NCI-H345 treated with DMSO at 0.1 percent for 48 hours (cell line): Measurements from ENCODE around the gene MMRN2.
"Not testable (repeated sequence)": the region's sequence is repeated elsewhere in the genome, so short reads cannot be mapped to it uniquely, and the experiment has no call there.

Experiments used
- DNase-seq: peaks from one replicate; lab custom pipeline; 2025; ENCODE audit not compliant: unreplicated experiment; lab: John Stamatoyannopoulos, UW

The MMRN2 gene

DNA sequence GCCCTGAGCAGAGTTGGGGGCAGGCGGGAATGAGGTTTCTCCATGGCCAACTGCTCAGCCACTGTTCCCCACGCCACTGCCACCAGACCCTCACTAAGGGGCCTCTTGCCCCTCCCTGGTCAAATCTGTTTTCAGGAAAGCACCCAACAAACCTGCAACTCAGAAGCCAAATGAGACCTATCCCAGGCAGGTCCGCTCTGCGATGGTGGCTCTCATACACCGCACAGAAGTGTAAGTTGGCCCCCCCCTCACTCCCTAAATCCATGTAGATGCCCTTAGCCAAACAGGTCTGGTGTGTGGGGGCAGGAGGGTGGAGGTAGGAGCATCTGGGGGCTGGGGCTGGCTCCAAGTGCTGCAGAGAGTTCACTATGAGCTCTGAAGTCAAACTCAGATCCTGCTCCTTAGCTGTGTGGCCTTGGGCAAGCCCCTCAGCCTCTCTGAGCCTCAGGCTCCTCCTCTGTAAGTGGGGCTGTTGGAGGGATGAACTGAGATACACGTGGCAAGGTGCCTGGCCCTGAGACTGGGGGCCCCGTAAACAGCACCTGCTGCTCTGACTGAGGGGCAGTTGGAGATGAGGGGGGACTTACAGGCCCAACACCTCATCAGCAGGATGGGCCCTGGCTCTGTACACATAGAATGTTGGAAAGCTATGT lies 1.1 kb downstream of the MMRN2 start:
- DNase-seq: no peak

DNA sequence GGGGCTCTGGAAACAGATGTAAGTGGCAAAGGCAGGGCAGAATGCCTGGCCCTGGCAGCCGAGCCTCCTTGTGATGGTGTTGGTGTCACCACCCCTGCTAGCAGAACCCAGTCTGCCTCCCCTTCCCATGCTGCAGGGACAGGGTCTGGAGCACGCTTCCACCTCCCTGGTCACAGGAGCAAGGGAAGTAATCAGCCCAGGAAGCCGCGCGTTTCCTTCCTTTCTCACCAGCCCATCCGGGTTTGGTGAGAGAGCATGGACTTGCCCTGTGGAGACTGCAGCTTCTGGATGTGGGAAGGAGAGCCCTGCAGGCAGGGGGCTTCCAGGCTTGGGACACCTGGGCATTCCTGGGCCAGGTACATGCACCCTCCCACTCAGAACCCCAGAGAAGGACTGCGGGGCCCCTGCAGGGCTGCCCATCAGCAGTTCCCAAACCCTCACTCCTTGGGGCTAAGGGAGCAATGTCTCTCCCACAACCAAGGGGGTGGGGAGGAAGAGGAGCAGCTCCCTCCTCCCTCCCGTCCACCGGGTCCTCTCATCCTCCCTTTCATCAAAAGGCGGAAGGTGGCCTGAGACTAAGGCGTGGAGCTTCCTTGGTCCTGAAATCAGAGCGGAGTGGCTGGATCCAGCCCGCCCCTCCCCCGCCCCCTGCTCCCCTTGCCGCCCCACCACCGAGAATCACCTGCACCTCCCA lies 1.8 kb downstream of the MMRN2 start:
- no peak for DNase-seq

DNA sequence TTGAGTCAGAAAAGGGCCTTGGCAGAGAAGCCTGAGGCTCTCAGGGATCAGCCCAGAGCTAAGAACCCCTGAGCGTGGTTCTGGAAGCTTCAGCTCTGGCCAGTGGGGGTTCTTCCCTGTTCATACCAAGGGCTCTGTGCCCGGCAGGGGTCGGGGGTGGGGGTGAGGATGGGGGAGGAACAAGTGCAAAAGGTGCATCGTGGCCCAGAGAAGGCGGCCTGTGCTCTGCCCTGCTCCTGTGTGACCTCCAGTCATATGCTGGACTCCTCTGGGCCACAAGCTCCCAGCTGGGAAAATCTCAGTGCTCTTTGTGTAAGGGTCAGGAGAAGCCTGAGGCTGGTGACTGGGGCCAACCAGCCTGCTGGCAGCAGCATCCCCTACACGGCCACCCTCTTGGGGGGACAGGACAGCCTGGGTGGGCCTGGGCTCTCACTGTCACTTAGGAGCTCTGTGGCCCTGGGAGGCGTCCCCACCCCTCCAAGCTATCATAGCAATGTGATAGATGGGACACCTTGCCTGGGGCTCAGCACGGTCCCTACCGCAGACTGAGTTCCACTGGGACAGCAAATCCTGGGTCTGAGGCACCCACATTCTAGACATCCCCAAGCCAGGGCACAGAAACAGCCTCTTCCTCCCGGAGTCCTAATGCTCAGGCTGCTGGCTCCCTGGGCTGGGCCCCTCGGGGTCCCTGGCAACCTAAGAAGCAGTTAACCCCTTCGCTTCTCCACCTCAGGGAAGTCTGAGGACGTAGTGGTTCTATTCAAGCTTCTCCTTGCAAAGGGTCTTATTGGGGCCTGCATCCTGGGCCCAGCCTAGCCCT lies 2.5 kb downstream of the MMRN2 start:
- DNase-seq: no peak

DNA sequence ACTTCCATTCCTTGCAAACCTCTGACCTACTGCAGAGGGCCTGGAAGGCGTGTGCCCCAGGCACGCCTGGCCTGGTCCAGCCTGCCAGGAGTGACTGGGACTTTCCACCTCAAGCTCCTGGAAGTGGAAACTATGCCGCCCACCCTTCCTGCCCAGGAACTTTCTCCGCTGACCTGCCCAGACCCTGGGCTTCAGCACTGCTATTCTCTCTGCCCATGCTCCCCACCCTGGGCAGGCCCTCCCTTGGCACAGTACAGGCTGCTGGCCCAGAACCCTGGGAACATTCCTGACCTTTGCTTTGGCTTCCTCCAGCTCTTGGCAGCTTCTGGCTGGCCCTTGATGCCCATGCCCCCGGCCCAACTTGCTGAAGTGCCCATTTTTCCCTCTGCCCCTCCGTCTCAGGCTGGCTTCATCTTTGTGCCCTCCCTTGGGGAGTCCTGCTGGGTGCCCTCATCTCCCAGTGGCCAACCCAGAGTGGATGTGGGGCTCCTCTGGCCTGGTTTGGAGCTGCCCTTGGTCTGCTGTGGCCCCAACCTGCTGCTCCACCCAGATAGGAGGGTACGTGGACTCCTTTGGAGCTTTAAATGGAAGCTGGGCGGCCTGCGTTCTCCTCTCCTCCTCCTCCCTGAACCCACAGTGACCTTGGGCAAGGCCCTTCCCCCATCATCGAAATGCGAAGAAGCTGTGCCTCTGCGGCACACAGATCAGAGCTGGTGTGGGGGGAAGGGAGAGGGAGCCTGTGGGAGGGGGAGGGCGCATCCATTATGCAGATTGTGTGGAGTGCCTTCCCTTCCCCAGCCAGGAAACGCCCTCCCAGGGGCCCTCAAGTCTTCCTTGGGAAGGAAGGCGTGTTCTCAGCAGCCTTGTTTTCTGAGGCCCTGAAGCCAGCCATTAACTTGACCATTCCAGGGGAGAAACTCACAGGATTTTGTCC lies 3.4 kb downstream of the MMRN2 start:
- DNase-seq: no peak

DNA sequence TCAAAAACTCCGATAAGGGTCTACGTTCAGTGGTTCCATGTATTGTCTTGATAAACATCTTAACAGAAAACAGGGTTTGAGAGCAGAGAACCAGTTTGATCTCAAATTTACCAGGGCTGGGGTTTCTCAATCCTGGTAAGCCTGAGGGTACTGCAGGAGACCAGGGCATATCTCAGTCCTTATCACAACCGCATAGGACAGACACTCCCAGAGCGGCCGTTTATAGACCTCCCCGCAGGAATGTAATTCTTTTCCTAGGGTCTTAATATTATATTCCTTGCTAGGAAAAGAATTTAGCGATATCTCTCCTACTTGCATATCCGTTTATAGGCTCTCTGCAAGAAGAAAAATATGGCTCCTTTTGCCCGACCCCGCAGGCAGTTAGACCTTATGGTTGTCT lies 4.7 kb downstream of the MMRN2 start:
- DNase-seq: not testable (repeated sequence)

DNA sequence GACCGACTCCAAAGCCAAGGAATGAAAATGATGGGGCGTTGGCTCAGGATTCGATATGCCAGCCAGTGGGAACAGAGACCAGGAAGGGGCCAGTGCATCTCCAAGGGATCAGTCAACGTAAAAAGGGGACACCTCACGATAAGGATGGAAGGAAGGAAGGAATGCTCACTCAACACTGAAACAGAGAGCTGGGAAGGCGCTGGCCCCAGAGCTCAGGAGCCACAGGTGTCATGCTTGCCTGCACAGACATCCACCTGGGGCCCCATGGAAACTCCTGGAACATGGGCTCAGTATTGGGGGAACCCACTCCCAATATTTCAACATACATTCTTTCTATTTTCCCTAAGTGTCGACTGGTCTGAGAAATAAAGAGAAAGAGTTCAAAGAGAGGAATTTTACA lies 5.3 kb downstream of the MMRN2 start:
- DNase-seq: no peak

DNA sequence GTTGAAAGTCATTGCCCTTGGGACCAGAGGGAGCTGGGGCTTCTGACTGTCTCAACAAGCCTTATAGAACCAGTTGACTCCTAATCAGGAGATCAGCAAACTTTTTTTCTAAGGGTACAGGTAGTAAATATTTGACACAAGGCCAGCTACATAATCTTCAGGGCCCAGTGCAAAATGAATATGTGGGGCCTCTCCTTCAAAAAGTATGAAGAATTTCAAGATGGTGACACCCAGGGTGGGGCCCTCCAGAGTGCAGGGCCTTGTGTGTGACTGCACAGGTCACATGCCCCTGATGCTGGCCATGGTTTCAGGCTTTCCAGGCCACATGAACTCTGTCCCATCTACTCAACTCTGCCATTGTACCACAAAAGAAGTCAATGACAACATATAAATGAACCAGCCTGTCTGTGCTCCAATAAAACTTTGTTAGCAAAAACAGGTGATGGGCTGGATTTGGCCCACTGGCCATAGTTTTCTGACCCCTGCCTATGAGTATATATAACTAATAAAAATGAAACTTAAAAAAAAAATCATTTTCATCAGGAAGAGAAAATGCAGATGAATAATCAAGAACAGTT lies 6.1 kb downstream of the MMRN2 start:
- DNase-seq: no peak

DNA sequence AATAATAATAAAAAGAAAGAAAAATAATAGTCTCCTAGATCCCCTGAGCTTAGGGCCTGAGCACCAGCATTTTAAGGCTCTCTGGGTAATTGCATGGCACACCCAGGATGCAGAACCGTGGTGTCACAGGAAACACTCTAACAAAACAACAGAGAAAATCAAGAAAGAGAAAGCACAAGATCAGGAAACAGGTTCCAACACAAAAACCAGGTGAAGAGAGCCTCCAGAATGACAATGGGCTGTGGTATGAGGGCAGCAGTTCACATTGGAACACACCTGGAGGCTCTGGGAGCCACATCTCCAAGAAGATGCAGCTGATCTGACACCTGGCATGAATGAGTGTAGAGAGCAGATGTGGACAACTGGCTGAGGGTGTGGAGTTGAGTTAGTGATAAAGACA lies 7.1 kb downstream of the MMRN2 start:
- no peak for DNase-seq

DNA sequence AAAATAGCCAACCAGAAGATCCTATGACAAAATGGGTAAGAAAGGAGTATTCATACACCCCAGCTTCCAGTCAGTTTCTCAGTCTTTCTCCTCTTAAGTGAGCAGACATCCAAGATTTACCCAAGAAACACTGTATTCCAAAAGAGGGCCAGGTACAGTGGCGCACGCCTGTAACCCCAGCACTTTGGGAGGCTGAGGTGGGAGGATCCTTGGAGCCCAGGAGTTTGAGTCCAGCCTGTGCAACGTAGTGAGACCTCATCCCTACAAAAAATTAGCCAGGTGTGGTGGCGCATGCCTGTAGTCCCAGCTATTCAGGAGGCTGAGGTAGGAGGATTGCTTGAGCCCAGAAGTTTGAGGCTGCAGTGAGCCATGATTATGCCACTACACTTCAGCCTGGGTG lies 9.6 kb downstream of the MMRN2 start:
- DNase-seq: not testable (repeated sequence)

DNA sequence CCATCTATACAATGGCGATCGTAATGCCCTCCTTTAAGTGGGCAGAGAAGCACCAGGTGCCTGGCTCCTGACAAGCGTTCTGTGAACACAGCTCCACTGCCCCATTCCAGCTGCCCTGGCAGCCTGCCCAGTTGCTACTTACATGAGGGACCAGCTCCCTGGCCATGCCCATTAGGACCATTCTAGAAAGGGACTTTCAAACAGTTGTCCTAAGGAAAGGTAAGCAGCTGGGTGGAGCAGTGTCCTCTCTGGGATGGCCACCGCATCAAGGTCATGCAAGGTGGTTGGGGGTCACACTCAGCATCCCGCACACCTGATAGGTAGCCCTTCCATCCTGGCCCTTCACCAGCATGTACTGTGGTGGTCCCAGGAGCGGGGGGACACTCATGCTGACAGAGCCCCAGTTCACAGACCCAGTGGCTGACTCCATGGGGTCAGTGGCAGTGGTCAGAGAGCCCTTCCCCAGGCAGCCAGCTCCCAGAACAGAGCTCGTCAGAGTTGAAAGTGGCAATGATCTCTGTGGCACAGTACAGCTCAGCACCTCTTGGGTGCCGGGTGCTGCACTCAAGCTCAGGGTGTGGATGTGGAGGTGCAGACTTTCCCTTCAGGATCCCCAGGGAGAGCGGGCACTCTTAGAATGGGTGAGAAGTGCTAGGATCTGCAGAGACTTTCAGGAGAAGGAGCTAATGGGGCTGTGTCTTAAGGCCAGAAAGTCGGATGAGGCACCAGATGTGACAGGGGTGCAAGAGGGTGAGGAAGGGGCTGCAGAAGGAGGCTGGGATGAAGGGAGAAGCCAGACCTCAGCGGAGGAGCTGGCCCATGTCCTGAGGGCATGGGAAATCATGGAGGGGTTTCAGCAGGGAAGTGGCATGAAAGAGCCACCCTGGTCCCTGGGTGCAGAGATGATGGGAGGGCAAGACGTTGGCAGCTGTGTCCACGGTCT lies 10.9 kb downstream of the MMRN2 start:
- DNase-seq: peak; percentile 15

DNA sequence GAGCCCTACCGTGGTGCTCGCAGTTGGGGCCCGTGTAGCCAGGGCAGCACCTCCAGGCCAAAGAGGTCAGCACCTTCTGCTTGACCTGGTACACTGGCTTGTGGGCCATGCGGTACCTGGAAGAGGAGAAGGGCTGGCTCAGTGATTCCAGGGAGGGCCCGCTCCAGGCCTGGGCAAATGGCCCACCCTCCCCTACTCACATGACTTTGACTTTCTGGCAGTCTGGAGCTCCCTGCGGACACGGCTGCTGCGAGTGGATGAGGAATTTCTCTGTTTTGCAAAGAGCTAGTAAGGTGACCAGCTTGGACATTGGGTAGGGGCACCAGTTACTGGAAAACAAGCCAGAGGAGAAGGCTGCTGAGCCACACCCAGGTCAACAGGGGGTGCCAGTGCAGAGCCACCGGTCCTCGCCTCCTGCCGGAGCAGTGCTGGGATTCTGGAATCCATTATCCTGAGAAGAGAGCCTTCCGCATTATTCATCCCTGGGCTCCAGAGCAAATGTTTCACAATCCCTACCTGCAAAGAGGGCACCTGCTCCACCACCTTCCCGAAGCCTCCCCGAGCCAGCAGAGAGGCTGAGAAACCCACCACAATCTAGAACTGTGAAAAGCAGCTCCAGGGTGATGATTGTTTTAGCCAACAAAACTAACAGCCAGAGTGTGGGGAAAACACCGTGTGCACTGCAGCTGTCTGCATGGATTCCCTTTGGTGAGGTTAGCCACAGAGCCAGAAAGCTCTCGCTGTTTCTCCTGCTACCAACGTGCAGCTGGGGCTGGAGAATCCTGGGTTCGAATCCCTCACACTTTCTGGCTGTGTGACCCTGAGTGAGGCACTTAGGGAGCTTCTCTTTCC lies 11.8 kb downstream of the MMRN2 start:
- DNase-seq: no peak

DNA sequence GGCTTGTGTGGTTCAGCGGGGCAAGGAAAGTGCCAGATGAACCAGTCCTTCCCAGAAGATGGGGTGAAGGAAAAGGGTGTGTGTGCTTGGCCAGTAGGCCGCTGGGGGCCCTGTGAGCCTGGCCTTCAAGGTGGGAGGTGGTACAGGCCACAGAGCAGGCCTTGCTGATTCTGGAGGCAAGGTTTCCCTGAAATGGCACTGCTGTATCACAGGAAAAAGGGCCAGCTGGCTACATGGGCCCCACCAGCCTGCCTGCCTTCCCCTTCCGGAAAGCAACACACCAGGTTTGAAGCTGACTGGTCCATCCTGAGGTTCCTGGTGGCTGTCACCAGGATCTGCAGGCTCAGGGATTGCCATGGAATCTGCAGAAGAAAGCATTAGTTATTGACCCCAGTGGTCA lies 12.5 kb downstream of the MMRN2 start:
- no peak for DNase-seq

DNA sequence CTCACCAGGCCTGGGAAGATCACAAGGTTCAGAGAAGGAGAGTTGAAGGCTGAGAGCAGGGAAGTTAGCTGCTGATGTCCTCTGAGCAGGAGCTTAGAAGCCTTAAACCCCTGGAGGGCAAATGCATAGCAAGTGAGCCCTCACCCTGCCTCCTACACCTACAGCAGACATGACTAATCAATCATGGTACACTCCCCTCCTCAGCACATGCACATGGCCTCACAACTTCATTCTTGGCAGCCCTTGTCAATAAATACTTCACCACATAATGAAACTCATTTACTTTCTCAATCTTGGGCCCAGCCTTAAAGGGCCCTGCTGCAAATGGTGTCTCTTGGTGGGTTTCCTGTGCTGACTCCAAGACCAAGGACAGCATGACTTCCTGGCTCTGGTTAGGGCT lies 12.9 kb downstream of the MMRN2 start:
- no peak for DNase-seq

DNA sequence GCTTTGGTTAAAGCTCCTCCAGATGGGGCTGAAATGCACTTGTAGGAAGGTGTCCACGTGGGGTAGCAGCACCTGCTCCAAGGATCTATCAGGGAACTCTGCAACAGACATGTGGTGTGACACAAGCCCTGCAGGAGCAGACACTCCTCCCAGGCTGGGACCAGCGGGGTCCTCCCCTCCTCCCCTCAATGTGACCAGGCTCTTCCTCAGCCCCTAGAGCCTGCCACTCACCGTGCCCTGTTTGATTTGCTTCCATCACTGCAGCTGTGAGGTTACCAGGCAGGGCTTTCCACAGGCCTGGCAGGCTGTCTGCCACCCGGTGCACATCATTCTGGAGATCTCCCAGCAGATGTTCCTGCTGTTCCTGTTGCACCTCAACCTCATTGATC lies 13.4 kb downstream of the MMRN2 start:
- no peak for DNase-seq

DNA sequence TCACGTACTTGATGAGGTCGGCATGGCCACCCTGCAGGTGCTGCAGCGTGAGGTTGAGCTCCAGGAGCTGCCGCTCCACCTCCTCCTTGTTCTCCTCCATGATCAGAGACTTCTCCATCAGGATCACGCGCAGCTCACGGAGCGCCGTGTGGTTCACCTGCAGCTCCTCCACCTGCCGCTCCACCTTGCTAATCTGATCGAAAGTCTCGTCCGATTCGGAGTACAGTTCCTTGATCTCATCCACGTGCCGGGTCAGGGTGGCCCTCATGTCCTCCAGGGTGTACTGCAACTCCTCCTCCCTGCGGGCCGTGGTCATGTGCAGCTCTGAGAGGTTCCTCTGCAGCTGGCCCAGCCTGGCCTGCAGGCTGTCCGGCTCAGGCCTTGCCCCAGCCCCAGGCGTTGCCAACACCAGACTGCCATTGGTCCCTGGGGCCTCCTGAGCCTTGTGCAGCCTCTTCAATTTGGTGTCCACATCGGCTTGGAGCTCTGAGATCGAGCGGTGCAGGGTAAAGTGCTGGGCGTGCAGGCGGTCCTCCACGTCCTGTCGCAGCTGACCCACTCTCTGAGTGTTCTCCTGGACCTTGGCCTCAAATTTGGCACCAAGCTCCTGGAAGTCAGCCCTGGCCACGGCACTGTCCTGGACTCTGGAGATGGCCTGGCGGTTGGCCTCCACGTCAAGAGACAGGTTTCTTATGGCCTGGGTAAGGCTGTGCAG lies 13.9 kb downstream of the MMRN2 start:
- no peak for DNase-seq

DNA sequence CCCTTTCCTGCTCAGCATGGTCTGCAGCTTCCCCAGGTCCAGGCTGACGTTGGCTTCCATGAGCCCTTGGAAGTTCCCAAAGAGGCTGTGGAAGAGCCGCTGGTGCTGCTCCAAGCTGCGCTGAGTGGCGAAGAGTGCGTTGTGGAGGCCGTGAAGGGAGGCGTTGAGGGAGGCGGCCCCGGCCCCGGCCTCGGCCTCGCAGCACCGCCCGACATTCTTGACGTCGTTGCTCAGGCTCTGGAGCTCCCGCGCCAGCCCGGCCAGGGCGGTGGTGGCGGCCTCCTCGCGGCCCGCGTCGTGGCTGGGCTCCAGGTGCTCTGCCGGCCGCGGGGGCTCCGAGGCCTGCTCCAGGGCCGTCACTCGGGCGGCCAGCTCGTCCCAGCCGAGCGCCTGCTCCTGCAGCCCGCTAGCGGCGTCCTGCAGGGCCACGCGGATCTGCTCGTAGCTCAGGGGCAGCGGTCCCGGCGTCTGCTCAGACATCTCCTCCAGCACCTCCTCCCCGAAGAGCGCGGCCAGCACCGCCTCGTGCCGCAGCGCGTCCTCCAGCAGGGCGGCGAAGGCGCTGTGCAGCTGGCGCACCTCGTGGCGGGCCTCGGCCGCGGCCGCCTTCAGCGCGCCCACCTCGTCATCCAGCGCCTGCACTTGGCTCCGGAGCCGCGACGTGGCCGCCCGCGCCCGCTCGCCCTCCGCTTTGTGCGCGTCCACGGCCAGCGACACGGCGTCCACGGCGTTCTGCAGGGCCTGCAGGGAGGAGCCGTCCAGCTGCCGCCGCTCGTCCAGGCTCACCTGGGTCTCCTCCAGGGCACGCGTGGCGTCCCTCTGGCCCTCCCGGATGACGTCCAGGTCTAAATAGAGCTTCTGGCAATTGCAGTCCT lies 14.7 kb downstream of the MMRN2 start:
- DNase-seq: no peak

DNA sequence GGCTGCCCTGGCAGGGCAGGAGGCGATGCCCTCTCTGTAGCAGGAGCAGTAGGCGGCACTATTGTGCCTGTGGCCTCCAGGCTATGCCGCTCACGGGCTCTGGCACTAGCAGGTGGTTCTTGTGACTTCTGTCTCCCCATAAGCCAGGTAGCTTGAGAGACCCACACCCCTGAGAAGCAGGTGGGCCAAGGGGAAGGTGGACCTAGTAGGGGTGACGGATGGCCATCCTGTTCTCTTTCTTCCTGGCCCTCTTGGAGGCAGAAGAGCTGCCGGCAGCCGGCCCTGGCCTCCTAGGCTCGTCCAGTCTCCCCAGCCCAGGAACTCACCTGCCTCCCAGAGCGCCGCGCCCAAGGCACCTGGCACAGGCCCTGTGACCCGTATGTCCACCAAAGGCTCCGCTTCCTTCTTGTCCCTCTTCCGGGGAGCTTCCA lies 15.4 kb downstream of the MMRN2 start:
- no peak for DNase-seq
